Stimulated activated CD8-positive, alpha-beta memory T cell treated with anti-CD3 and anti-CD28 coated beads, Interleukin-4, amount 100 ng/mL, for 48 hours (primary cell): ENCODE data around the gene KIF26A.
"Not testable (repeated sequence)": the region's sequence is repeated elsewhere in the genome, so short reads cannot be mapped to it uniquely, and the experiment has no call there.

ENCODE experiments used
- DNase-seq: peaks from one replicate; pipeline ENCODE4 v3.0.0-alpha.2; 2020

KIF26A gene

GRCh38 chr14:104196461-104197140 is 58.2 kb downstream of the KIF26A start:
- no peak for DNase-seq

GRCh38 chr14:104197449-104198247 is 59.3 kb downstream of the KIF26A start:
- no peak for DNase-seq

- DNase-seq: no peak
Measured at GRCh38 chr14:104199266-104199895, 61.0 kb downstream of the KIF26A start.

GRCh38 chr14:104200106-104200505 is 61.7 kb downstream of the KIF26A start:
- DNase-seq: no peak

GRCh38 chr14:104200591-104200990 is 62.2 kb downstream of the KIF26A start:
- no peak for DNase-seq

GRCh38 chr14:104201063-104201462 is 62.7 kb downstream of the KIF26A start:
- no peak for DNase-seq

- no peak for DNase-seq
Measured at GRCh38 chr14:104201496-104201895, 63.1 kb downstream of the KIF26A start.

- DNase-seq: no peak
Measured at GRCh38 chr14:104202259-104203070, 64.1 kb downstream of the KIF26A start.

GRCh38 chr14:104203071-104203425 is 64.7 kb downstream of the KIF26A start:
- DNase-seq: no peak

GRCh38 chr14:104204660-104205149 is 66.3 kb downstream of the KIF26A start:
- DNase-seq: no peak

GRCh38 chr14:104205781-104206180 is 67.4 kb downstream of the KIF26A start:
- no peak for DNase-seq

GRCh38 chr14:104206281-104206904 is 68.0 kb downstream of the KIF26A start:
- no peak for DNase-seq

- no peak for DNase-seq
Measured at GRCh38 chr14:104207142-104208014, 69.0 kb downstream of the KIF26A start.

- not testable (repeated sequence) for DNase-seq
Measured at GRCh38 chr14:104208015-104208295, 69.6 kb downstream of the KIF26A start.

GRCh38 chr14:104208331-104208730 is 69.9 kb downstream of the KIF26A start:
- DNase-seq: not testable (repeated sequence)

GRCh38 chr14:104209071-104209470 is 70.7 kb downstream of the KIF26A start:
- not testable (repeated sequence) for DNase-seq

GRCh38 chr14:104209985-104210816 is 71.8 kb downstream of the KIF26A start:
- DNase-seq: no peak

GRCh38 chr14:104210817-104211195 is 72.4 kb downstream of the KIF26A start:
- DNase-seq: no peak

GRCh38 chr14:104211215-104211614 is 72.8 kb downstream of the KIF26A start:
- no peak for DNase-seq

GRCh38 chr14:104211741-104212140 is 73.4 kb downstream of the KIF26A start:
- no peak for DNase-seq
